ENCODE results near the gene SMU1.

DNA sequence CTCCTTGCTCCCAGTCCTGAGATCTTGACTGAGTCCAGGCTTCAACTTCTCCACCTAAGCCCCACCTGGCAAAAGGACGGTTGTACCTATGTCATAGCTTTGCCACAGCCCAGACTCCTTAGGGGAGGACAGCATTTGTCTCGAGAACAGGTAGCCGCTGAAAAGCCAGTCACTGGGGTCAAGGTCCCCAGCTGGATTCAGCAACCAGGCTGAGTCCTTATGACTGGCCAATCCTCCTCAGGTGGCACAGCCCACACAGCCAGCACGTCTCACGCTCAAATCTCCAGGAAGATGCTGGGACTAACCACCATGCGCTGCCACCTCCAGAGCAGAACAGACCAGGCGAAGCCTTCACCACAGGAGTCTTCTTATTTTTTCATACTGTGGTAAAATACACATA lies 27.9 kb upstream of the SMU1 start:
- TF ChIP-seq, protein P1, sequence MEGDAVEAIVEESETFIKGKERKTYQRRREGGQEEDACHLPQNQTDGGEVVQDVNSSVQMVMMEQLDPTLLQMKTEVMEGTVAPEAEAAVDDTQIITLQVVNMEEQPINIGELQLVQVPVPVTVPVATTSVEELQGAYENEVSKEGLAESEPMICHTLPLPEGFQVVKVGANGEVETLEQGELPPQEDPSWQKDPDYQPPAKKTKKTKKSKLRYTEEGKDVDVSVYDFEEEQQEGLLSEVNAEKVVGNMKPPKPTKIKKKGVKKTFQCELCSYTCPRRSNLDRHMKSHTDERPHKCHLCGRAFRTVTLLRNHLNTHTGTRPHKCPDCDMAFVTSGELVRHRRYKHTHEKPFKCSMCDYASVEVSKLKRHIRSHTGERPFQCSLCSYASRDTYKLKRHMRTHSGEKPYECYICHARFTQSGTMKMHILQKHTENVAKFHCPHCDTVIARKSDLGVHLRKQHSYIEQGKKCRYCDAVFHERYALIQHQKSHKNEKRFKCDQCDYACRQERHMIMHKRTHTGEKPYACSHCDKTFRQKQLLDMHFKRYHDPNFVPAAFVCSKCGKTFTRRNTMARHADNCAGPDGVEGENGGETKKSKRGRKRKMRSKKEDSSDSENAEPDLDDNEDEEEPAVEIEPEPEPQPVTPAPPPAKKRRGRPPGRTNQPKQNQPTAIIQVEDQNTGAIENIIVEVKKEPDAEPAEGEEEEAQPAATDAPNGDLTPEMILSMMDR (IDR thresholded peaks at IDR 0.05): no peak
- no peak for TF ChIP-seq POLR2AphosphoS5 (IDR thresholded peaks at IDR 0.05)
